Measurements from ENCODE around the gene NPTN.

DNA sequence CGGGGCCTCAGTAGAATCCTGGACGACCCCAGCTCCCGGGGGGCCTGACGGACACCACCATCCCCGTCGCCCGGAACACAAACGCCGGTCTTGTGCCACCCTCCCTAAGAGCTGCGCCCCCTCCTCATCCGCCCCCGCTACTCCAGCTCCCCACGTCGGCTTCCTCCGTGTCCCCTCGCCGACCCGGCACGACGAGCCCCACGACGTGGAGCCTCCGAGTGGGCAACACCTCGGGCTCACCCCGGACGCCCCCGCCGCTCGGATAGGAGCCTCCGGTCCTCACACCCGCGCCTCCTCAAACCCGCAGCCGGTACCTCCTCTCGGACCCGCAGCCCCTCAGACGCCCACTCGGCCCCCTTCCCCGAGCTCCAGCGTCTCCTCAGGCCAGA lies 525 bp downstream of the NPTN start:
- TF ChIP-seq, protein P1, sequence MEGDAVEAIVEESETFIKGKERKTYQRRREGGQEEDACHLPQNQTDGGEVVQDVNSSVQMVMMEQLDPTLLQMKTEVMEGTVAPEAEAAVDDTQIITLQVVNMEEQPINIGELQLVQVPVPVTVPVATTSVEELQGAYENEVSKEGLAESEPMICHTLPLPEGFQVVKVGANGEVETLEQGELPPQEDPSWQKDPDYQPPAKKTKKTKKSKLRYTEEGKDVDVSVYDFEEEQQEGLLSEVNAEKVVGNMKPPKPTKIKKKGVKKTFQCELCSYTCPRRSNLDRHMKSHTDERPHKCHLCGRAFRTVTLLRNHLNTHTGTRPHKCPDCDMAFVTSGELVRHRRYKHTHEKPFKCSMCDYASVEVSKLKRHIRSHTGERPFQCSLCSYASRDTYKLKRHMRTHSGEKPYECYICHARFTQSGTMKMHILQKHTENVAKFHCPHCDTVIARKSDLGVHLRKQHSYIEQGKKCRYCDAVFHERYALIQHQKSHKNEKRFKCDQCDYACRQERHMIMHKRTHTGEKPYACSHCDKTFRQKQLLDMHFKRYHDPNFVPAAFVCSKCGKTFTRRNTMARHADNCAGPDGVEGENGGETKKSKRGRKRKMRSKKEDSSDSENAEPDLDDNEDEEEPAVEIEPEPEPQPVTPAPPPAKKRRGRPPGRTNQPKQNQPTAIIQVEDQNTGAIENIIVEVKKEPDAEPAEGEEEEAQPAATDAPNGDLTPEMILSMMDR (conservative IDR thresholded peaks at IDR 0.05 in 1 of 2, IDR thresholded peaks at IDR 0.05 in 1 of 2; ENCODE audit: low read depth in 1 of 2, low read length in 2 of 2) = no peak
- TF ChIP-seq EZH2 (IDR thresholded peaks at IDR 0.05; ENCODE audit: low read length, missing control alignments) = no peak
